ENCODE data around the gene OR56B4.

DNA sequence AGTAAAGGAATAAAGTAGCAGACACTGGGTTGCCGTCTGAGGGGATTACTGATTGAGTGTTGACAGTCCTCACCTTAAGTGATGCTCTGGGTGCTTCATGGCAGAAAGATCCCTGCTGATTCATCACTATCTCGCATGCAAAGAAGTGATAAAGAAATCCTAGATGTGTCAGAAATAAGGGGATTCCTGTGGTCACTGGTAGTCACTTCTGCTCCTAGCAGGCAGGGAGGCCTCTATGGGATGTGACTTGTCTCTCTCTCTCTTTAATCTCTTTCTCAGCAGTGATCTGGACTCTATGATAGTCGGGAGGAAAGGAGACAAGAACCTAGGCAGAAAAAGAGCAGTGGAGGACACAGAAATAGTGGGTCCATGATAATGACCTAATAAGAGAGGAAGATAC is 46.0 kb upstream of the OR56B4 start:
- TF ChIP-seq, protein P1, sequence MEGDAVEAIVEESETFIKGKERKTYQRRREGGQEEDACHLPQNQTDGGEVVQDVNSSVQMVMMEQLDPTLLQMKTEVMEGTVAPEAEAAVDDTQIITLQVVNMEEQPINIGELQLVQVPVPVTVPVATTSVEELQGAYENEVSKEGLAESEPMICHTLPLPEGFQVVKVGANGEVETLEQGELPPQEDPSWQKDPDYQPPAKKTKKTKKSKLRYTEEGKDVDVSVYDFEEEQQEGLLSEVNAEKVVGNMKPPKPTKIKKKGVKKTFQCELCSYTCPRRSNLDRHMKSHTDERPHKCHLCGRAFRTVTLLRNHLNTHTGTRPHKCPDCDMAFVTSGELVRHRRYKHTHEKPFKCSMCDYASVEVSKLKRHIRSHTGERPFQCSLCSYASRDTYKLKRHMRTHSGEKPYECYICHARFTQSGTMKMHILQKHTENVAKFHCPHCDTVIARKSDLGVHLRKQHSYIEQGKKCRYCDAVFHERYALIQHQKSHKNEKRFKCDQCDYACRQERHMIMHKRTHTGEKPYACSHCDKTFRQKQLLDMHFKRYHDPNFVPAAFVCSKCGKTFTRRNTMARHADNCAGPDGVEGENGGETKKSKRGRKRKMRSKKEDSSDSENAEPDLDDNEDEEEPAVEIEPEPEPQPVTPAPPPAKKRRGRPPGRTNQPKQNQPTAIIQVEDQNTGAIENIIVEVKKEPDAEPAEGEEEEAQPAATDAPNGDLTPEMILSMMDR (conservative IDR thresholded peaks at IDR 0.05; ENCODE audit: low read length) = no peak
- no peak for TF ChIP-seq EZH2phosphoT487 (IDR thresholded peaks at IDR 0.05; ENCODE audit: borderline replicate concordance, low read depth, low read length)

Measured in OCI-LY7 (cell line).